AG04449 (cell line): ENCODE results near the gene FAM32A.
"Not testable (repeated sequence)": the region's sequence is repeated elsewhere in the genome, so short reads cannot be mapped to it uniquely, and the experiment has no call there.

Source experiments
- CTCF ChIA-PET: fragments of 350-600 bp; formaldehyde crosslinking; extraction: SDS; loops from one replicate; lab custom pipeline; 2021; ENCODE audit warnings: antibody characterized with exemption; lab: Yijun Ruan, JAX
- POLR2A ChIA-PET: fragments of 400-600, 350-600 bp; formaldehyde crosslinking; extraction: SDS; loops from one replicate; lab custom pipeline; 2020; ENCODE audit warnings: antibody characterized with exemption, inconsistent platforms; lab: Yijun Ruan, JAX
- DNase-seq: peaks from one replicate; pipeline ENCODE4 v3.0.0-alpha.2; 2010; ENCODE audit warnings: low read depth, low spot score
- H3K4me3 ChIP-seq: 2 replicates; pipeline ENCODE4 v1.5.1; 2011; ENCODE audit warnings: low read depth, mild to moderate bottlenecking, control low read depth, low read length
- TF ChIP-seq, protein P1 (sequence below): IDR thresholded peaks from one replicate; pipeline ENCODE4 v1.5.1; 2011; ENCODE audit warnings: mild to moderate bottlenecking, moderate library complexity, low read length, control low read depth, inconsistent platforms; ENCODE audit not compliant: insufficient read depth; ENCODE audit errors: missing control alignments

FAM32A gene

GRCh38 chr19:16168465-16169081 lies 16.6 kb upstream of the FAM32A start:
- TF ChIP-seq, protein P1, sequence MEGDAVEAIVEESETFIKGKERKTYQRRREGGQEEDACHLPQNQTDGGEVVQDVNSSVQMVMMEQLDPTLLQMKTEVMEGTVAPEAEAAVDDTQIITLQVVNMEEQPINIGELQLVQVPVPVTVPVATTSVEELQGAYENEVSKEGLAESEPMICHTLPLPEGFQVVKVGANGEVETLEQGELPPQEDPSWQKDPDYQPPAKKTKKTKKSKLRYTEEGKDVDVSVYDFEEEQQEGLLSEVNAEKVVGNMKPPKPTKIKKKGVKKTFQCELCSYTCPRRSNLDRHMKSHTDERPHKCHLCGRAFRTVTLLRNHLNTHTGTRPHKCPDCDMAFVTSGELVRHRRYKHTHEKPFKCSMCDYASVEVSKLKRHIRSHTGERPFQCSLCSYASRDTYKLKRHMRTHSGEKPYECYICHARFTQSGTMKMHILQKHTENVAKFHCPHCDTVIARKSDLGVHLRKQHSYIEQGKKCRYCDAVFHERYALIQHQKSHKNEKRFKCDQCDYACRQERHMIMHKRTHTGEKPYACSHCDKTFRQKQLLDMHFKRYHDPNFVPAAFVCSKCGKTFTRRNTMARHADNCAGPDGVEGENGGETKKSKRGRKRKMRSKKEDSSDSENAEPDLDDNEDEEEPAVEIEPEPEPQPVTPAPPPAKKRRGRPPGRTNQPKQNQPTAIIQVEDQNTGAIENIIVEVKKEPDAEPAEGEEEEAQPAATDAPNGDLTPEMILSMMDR = no peak
- DNase-seq = no peak
- no peak overlapping the region for H3K4me3 ChIP-seq
- ChIA-PET POLR2A (no interaction called here), CTCF (interaction anchor here (1.2 to 3.3 kb wide), 4 partner anchors 12 to 127 kb away, joined by 4 to 13 read pairs (median 8); no protein-coding TSS in a partner anchor)

DNA sequence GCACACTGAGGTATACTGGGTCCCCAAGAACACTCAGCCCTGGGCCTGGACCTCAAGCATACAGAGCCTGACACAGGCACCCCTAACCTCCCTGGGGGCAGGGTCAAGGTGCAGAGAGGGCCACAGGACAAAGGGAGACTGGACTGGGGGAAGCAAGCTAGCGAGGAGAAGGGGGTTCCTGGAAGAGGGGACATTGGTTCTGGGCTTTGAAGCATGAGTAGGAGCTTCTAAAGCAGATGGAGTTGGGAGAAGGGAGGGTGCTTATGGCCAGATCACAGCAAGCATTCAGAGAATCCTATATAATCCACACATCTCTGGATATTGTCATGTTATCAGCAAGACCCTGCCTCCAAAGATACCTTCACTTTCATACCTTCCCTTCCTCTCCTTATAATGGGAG lies 15.1 kb upstream of the FAM32A start:
- no peak overlapping the region for H3K4me3 ChIP-seq
- ChIA-PET CTCF (interaction anchor here (0.9 to 3.3 kb wide), 4 partner anchors 10 to 144 kb away, joined by 3 to 13 read pairs (median 8); no protein-coding TSS in a partner anchor), POLR2A (no interaction called here)
- no peak for DNase-seq
- TF ChIP-seq, protein P1 = no peak

DNA sequence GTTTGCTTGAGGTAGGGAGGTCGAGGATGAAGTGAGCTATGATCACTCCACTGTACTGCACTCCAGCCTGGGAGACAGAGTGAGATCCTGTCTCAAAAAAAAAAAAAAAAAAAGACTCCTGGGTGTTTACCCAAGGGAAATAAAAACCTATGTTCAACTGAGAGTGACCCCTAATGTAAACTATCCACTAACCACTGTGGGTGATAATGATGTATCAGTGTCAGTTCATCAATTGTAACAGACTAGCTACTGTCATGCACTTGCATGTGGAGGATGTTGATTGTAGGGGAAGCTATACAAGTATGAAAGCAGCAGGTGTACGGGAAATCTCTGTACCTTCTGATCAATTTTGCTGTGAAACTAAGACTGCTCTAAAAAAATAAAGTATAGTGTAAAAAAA lies 9.3 kb upstream of the FAM32A start:
- DNase-seq = no peak
- TF ChIP-seq, protein P1 = no peak
- POLR2A ChIA-PET = no interaction called here
- no peak overlapping the region for H3K4me3 ChIP-seq
- CTCF ChIA-PET = no interaction called here

DNA sequence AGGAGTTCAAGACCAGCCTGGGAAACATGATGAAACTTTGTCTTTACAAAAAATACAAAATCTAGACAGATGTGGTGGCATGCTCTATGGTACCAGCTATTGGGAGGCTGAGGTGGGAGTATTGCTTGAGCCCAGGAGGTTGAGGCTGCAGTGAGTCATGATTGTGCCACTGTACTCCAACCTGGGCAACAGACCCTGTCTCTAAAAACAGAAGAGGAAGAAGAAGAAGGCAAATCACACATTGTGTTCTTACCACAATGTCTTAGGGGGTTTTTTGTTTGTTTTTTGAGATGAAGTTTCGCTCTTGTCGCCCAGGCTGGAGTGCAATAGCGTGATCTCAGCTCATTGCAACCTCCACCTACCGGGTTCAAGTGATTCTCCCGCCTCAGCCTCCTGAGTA lies 6.3 kb upstream of the FAM32A start:
- POLR2A ChIA-PET, H3K4me3 ChIP-seq, DNase-seq: not testable (repeated sequence)
- CTCF ChIA-PET = interaction anchor here (0.6 to 6.4 kb wide), 5 partner anchors 9 to 552 kb away, joined by 4 to 86 read pairs (median 7); no protein-coding TSS in a partner anchor

GRCh38 chr19:16180611-16181010 lies 4.6 kb upstream of the FAM32A start:
- H3K4me3 ChIP-seq = no peak overlapping the region
- DNase-seq = peak; percentile 77
- ChIA-PET POLR2A (interaction anchor here (1.0 to 1.3 kb wide), 2 partner anchors 105 to 139 kb away, joined by 3 to 9 read pairs; partner anchors contain the start of gene TPM4), CTCF (interaction anchor here (0.6 to 6.4 kb wide), 16 partner anchors 11 to 551 kb away, joined by 3 to 86 read pairs (median 6); partner anchors contain the start of gene RAB8A)
- TF ChIP-seq, protein P1 = no peak

DNA sequence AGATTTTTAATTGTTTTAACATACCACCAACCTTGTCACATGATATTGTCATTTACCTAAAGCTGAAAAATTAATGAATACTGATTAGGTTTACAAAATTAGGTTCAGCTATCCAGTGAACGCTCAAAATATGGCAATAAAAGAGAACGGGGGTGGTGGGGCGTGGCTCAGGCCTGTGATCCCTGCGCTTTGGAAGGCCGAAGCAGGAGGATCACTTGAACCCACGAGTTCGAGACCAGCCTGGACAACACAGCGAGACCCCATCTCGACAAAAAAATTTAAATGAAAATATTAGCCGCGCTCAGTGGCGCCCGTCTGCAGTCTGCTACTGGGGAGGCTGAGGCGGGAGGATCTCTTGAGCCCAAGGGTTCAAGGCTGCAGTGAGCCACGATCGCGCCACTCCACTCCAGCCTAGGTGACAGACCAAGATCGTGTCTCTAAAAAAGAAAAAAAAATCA lies 516 bp upstream of the FAM32A start:
- peak overlapping the region; percentile 95 for H3K4me3 ChIP-seq
- DNase-seq = no peak
- TF ChIP-seq, protein P1 = no peak
- ChIA-PET POLR2A (interaction anchor here (0.6 to 1.8 kb wide), 7 partner anchors 9 to 143 kb away, joined by 3 to 10 read pairs (median 3); partner anchors contain the start of genes AP1M1 and TPM4), CTCF (interaction anchor here (0.7 to 7.2 kb wide), 22 partner anchors 10 to 556 kb away, joined by 3 to 101 read pairs (median 4); partner anchors contain the start of genes AP1M1 and RAB8A)
